GM21737 (cell line): ENCODE measurements around the gene TCEANC.

Experiments
- ATAC-seq: cut with Tn5 transposase; IDR thresholded peaks from one replicate; pipeline ENCODE4 v1.9.1; 2021; ENCODE audit warnings: mild to moderate bottlenecking, moderate library complexity; ENCODE audit not compliant: unreplicated experiment

TCEANC gene

DNA sequence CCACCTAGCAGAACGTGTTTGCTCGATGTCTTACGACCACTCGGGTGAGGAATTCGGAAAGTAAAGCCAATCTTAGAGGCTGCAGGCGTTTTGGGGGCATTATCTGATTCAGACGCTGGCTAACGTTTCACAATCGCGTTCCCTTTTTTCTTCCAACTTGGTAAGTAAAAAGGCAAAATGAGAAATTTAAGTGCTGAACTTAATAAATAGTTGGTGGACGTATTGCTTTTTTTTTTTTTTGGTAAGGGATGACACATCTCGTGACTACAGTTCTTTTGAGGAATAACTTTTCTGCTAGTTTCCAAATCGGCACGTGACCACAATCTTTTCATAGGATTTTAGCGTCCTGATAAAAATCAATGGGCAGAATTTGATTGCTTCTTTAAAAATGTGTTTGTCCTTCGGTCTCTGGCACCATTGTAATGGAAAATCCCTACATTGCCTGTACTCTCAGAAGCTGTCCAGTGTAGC, 36.8 kb downstream of the TCEANC start:
- ATAC-seq: no peak

DNA sequence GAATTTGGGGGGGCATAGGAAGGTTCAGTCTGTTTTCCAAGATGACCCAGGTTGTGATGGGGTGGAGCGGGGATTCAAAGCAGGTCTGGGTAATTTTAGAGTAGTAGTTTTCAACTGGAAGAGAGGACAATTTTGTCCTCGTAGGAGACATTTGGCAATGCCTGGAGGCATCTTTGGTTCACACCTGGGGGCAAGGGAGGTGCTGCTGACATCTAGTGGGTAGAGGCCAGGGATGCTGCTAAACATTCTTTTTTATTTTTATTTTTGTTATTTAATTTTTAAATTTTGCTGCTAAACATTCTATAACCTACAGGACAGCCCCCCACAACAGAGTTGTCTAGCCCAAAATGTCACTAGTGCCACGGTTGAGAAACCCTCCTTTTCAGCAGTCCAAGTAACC, 37.9 kb downstream of the TCEANC start:
- ATAC-seq: no peak

DNA sequence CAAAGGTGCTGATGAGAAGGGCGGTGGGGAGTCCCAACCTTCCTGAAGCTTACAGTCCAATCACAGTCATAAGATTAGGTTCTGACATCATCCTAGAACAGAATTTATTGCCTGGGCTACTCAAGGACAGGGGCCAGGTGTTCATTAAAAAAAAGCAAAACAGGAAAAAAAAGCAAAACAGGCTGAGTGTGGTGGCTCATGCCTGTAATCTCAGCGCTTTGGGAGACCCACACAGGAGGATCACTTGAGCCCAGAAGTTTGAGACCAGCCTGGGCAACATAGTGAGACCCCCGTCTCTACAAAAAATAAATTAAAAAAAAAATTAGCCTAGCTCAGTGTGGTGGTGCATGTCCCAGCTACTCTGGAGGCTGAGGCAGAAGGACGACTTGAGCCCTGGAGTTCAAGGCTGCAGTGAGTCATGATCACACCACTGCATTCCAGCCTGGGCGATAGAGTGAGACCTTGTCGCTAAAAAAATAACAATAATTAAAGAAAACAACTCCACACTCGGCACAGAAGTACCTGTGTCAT, 39.0 kb downstream of the TCEANC start:
- no peak for ATAC-seq

DNA sequence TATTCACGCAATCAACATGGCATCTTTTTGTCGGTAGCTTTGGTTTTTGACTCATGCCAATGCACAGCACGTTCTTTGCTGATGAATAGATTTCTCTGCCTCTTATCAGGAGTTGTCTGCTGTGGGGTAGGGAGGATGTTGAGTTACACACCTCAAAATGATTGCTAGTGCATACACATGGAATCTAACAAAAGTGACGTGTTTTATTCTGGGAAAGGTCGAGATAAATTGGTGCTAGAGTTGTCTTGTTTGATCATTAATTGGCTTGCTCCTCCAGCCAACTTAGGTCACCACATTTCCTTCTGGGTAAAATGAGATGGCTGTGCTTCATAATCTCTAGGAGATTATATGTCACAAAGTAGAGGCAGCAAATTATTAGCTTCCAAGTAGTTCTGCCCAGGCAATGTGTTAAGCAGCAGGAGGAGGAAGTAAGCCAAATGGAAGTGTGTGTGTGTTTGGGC, 39.9 kb downstream of the TCEANC start:
- ATAC-seq: no peak

DNA sequence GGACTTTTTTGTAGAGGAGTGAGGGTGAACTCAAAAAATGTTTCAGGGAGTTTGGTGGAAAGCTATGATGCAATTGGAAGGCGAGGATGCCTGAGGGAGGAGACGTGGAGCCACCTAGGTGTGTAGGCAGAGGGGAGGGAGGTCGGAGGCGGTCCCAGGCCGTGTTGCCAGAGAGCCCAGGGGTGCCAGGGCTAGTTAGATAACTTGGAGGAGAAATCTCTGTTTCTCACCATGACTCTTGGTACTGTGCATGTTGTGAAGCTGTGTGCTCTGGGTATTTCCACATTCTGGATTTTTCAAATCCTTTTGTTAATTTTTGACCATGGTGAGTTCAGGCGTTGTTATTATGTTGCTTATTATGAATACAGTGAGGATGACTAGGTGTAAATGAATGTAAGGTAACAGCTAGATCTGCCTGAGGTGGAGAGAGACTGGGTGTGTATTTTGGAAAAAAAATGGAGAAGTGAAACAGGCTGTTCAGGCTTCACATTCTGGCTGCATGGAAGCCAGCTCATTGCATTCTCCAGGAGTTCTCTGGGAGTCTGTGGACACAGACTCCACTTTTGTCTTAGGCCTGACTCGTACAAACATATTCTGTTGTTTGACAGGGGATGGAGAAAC, 40.5 kb downstream of the TCEANC start:
- ATAC-seq: no peak

DNA sequence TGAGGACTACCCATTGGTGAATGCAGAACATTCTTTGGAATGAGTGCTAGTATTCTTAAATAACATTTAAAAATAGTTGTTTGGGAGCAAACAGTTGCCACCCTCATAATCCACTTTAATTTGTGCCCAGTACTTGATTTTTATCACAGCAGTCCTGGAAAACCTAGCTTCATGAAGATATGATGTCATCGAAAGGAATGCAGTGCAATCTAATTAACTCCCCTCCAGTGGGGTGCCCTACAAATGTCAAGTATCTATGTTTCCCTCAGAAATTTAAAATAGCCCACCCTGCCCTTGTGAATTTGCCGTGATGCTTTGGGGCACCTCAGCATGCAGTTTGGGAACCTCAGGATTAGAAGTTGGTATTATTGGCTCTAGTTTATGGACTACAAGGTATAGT, 41.4 kb downstream of the TCEANC start:
- ATAC-seq: no peak

DNA sequence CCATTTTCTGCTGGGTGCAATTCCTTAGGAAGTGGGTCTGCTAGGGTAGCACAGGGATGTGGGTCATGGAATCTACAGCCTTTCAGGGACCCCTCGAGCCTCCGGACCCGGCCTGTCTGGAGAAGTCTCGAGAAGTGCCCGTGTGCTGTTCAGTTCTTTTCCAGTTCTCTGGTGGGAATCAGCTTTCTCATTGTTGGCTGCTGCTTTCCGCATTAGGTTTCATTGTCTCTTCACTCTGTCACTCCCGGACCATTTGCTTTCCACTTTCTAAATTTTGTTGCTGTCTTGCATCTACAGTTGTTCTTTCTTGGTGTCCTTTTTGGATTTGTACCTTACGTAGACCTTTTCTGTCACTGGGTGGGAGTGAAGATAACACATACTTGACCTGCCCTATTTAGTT, 42.0 kb downstream of the TCEANC start:
- no peak for ATAC-seq

DNA sequence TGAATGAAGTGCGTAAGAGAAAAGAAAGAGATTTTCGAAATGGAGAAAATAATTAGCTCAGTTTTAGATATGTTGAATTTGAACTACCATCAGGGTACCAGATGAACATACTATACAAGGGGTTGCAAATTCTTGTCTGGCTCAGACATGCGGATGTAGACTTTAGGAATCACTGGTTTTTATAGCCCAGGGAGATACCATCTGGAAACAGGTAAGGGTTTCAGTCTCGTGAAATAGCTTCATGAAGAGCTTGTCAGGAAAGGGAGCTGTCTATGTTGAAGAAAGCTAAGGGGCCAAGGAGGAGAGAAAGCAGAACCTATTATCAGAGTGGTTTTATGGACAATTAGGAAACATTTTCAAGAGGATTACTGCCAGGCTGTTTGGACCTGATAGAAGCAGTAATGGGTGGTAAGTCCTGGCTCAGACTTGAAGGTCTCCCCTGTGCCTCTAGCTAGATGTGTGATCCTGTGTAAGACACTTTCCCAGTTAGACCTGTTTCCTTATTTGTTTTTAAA, 42.7 kb downstream of the TCEANC start:
- no peak for ATAC-seq

DNA sequence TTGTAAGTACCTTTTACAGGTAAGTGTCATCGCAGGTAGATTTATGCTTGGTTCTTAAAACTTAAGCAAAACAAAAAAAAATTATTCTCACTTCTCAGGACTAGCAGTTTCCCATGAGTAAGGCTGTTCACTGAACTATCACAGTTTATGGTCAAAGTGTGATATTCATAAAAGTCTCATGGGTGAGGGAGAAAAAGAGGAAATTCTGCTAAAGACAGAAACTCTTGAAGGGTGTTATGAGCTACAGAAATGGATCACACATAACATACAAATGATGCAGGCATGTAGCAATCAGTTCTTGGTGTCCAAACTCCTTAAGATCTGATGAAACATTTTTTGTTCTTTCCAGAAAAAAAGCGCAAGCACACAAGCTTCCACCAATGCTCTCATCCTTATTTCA, 44.5 kb downstream of the TCEANC start:
- ATAC-seq: peak; percentile 58

DNA sequence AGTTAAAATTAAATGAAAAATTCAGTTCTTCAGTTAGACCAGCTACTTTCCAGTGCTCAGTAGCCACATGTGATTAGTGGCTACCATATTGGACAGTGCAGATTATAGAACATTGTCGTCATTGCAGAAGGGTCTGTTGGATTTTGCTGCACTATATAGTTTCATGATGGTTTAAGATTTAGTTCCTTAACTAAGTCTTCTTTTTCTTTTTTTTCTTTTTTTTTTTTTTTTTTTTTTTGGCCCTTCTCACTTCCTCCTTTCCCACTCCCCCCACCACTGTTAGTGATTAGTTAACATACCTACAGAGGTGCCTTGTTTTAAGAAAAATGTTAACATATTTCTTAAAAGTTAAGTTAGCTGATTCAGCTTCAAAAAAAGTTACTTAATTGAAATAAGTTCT, 45.0 kb downstream of the TCEANC start:
- no peak for ATAC-seq

DNA sequence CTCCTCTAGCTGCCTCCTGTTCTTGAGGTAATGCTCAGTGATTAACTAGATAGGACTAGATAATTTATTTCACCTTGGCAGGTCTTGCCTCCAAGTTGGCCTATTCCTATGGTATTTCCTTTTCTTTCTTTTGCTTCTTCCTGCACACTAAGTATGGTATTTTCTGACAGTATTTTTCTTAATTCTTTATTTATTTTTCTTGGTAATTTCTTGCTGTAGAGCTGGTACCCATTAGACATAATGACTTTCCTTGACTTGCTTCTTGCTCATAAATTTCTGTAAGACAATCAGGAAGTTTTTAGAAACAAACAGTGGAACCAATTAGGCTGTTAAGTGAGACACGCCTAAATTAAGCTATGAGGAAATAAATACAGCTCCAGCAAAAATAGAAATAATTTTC, 45.5 kb downstream of the TCEANC start:
- no peak for ATAC-seq

DNA sequence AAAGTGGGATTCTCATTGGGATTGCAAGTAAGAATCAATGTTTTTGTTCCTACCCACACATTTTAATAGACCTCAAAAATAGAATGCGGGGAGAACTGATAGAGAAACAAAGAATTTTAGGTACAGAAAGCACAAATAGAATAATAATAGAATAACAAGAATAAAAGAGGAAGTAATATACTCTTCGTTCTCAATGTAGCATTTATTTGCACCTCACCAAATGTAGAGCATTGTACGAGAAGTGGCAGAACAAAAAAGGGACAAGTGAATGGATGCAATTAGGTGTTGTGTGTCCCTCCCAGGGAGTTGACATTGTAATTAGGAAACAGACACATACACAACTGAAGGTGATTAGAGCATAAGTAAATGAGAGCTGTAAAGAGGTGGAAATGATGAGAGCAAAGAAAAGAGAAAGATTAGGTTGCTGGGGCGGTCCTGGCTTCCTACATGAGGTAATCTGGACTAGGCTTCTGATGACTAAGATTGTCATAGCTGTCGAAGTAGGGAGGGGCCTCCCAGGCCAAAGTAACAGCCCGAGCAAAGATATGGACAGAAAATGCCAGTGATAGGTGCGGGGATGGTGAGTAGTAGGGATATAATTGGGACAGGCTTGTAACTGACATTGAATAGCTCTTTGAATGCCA, 46.4 kb downstream of the TCEANC start:
- ATAC-seq: no peak

DNA sequence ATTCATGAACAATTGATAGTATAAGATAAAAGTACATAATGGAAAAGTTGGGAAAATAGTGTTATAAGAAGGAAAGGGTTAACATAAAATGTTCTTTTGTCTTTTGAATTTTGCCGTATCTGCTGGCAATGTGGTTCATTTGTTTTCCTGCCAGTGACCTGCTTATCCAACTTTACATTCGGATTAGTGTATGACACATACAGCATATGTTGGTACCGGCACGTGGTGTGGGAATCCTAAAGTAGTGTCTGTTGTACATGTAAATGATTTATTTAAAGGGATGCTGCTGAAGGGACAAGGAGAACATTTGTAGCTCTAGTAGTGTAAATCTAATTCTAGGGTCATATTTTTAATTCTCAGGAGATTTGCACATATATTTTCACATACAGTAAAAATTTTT, 47.4 kb downstream of the TCEANC start:
- no peak for ATAC-seq

DNA sequence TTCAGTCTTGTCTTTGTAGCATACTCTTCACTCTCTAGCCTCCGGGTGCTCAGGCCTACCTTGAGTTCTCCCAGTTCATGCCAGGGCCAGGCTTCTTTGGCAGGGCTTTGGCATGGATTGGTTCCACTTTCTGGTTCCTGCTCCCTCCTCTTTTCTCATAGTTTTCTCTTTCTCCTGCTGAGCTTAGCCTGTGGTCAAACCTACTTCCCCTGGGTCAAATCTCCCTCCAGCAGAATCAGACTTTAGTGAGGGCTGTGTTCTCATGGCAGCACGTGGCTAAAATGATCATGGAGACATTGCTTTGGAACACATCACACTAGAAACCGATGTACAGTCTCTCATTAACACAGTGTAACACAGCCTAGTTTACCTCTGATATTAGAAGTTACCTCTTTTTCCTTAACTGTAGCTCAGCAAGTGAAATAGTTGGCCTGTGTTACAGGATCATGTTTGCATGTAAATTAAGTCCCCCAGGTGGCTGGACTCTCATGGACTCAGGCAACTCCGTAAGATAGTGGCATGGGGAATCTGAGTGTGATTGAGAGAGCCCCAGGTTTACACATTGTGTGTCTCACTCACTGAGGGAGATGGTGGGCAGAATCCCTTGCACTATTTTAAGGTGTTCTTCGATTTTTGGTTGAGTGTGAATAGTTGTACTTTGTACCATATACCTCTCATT, 49.3 kb downstream of the TCEANC start:
- ATAC-seq: no peak

DNA sequence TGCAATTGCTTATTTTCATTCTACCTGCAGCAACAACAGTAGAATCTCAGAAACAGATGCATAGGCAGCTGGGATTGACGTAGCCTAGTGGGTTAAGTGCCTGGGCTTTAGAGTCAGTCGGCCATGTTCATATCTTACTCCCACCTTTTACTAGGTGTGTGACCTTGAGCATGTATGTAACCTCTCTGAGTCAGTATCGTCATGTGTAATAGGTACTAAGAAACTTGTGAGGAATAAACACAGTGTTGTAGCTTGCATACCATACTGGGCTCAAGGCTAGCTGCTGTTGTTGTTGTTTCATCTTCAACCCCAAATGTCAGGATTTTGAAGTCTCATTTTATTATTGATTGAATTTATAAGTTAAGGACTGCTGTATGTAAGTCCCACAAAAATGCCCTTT, 50.2 kb downstream of the TCEANC start:
- no peak for ATAC-seq

DNA sequence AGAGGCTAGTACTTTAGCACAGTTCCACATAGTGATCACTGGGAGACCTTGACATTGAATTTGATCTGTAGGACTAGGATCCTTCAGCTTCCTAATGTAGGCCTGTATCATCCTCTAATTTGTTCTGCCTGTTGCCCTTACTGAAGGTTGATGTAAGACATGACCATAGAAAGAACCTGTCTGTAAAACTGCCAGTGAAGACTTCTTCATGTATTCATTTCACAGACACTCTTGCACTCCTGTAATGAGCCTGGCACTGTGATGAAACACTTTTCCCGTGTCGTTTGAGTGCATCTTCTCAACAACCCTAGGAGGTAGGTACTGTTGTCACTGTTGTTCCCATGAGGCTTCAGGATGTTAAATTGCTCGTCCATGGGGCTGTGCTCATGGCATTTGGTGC, 50.6 kb downstream of the TCEANC start:
- no peak for ATAC-seq

DNA sequence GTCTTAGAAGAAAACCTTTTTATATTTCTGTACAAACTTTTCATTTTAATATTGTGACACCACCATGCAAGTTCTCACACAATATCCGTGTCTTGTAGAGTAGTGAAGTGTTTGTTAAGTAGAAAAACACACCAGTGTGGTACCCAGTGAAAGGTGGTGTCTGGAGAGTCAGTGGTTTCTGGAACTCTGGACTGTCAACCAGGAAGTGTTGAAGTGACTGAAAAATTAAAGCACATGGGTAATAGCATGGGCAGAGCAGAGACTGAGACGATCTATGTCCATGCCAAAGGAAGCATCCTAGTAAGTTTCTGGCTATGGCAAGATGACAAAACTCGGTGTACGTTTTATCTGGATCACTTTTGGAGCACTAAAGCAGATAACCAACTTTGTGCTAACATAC, 58.2 kb downstream of the TCEANC start:
- no peak for ATAC-seq
